Measurements from ENCODE around the gene SMPDL3B. TPM values are rescaled to one million over a fixed set of nuclear protein-coding genes. Genes with fewer than 3 reads are reported as not detected.
A peak's percentile ranks its signal among the peaks of the same experiment; 100 is the strongest.

The SMPDL3B gene
- total and polyA plus RNA-seq, 2 of the 13 experiments (the other 11 are each of a cell fraction or from before 2014, with no cell fraction given): 0.29 to 1.3 TPM

DNA sequence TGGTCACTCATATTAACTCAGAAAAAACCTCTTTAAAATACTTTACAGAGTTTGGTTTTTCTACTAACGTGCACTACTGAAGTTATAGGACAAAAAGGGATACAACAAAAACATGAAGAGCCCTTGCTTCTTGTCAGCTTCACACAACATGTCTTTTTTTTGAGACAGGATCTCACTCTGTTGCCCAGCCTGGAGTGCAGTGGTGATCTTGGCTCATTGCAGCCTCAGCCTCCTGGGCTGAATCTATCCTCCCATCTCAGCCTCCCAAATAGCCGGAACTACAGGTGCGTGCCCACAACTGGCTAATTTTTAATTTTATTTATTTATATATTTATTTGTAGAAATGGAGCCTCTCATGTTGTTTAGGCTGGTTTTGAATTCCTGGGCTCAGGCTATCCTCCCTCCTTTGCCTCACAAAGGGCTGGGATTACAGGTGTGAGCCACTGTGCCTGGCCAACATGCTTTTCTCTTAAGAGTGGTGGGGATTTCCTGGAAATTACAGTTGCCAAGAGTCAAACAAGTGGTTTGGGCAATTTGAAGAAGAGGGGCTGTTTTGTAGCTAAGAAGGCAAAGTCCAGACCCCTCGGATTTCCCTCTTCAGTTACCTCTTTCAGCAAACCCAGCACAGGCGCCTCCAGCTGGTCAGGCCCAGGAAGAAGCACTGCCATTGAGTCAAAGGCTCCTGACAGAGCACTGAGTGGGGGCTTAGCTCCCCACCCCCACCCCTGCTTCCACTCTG is 6.4 kb upstream of the SMPDL3B start (continued):
- no peak for TF ChIP-seq RORA (CRISPR knock-in tag; IDR thresholded peaks at IDR 0.05)
- no peak for TF ChIP-seq ZNF775 (CRISPR knock-in tag; IDR thresholded peaks at IDR 0.05; ENCODE audit: borderline replicate concordance)
- 0 out of 2 replicates have a peak, but pooled peaks have one; percentile 15 for TF ChIP-seq SALL1 (CRISPR knock-in tag; IDR thresholded peaks at IDR 0.05)
- no peak for TF ChIP-seq ZC3H4 (CRISPR knock-in tag; IDR thresholded peaks at IDR 0.05; ENCODE audit: borderline replicate concordance)
- no peak for TF ChIP-seq MED8 (CRISPR knock-in tag; IDR thresholded peaks at IDR 0.05; ENCODE audit: insufficient replicate concordance)
- no peak for TF ChIP-seq MBNL3 (CRISPR knock-in tag; conservative IDR thresholded peaks at IDR 0.05)
- TF ChIP-seq CTCF (CRISPR knock-in tag; IDR thresholded peaks at IDR 0.05): peak; percentile 58
- TF ChIP-seq ZNF770 (CRISPR knock-in tag; IDR thresholded peaks at IDR 0.05): peak; percentile 57; the same call in 1 of the 2 replicates
- TF ChIP-seq AGO1 (IDR thresholded peaks at IDR 0.05; ENCODE audit: low read depth, low read length, poor library complexity, severe bottlenecking): no peak
- no peak for TF ChIP-seq ATAD3A (CRISPR knock-in tag; IDR thresholded peaks at IDR 0.05)
- TF ChIP-seq, protein P1, sequence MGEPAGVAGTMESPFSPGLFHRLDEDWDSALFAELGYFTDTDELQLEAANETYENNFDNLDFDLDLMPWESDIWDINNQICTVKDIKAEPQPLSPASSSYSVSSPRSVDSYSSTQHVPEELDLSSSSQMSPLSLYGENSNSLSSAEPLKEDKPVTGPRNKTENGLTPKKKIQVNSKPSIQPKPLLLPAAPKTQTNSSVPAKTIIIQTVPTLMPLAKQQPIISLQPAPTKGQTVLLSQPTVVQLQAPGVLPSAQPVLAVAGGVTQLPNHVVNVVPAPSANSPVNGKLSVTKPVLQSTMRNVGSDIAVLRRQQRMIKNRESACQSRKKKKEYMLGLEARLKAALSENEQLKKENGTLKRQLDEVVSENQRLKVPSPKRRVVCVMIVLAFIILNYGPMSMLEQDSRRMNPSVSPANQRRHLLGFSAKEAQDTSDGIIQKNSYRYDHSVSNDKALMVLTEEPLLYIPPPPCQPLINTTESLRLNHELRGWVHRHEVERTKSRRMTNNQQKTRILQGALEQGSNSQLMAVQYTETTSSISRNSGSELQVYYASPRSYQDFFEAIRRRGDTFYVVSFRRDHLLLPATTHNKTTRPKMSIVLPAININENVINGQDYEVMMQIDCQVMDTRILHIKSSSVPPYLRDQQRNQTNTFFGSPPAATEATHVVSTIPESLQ (CRISPR knock-in tag; conservative IDR thresholded peaks at IDR 0.05): no peak
- TF ChIP-seq RFX1 (IDR thresholded peaks at IDR 0.05): no peak
- TF ChIP-seq ZBTB39 (CRISPR knock-in tag; IDR thresholded peaks at IDR 0.05): no peak
